ENCODE results near the gene ACKR4. TPM values are rescaled to one million over a fixed set of nuclear protein-coding genes. Genes with fewer than 3 reads are reported as not detected.
"Not testable (repeated sequence)": the region's sequence is repeated elsewhere in the genome, so short reads cannot be mapped to it uniquely, and the experiment has no call there.

ACKR4 gene
- total and polyA plus RNA-seq, 8 donors = 1.3 to 6.9 (median 2.4) TPM

- Histone ChIP-seq H3K36me3 (no peaks in the 10 kb centered on the region), H3K4me3 (no peak overlapping the region), H3K27ac (no peak overlapping the region), H3K9me3 (no peaks in the 10 kb centered on the region), H3K27me3 (no peaks in the 10 kb centered on the region), H3K4me1 (peaks cover 0 to 6% of the 10 kb centered on the region in 2 donors)
- TF ChIP-seq CTCF (IDR thresholded peaks at IDR 0.05) = no peak
- no peak for ATAC-seq
- no peak for DNase-seq
- intact Hi-C loops (cut with DNase I) = no loop called here
These were observed 43.2 kb upstream of the ACKR4 start for GRCh38 chr3:132553826-132554225.

GRCh38 chr3:132554437-132554836 is 42.6 kb upstream of the ACKR4 start:
- no peak overlapping the region for H3K27ac ChIP-seq
- no peak for ATAC-seq
- H3K27me3 ChIP-seq = no peaks in the 10 kb centered on the region
- peaks cover 0 to 6% of the 10 kb centered on the region in 2 donors for H3K4me1 ChIP-seq
- no peaks in the 10 kb centered on the region for H3K9me3 ChIP-seq
- TF ChIP-seq CTCF (IDR thresholded peaks at IDR 0.05) = no peak
- intact Hi-C loops (cut with DNase I) = no loop called here
- no peaks in the 10 kb centered on the region for H3K36me3 ChIP-seq
- peak in 1 of 4 donors; percentile 16 for DNase-seq
- no peak overlapping the region for H3K4me3 ChIP-seq

GRCh38 chr3:132555306-132556035 is 41.6 kb upstream of the ACKR4 start:
- Histone ChIP-seq H3K4me3 (no peak overlapping the region), H3K36me3 (no peaks in the 10 kb centered on the region), H3K9me3 (no peaks in the 10 kb centered on the region), H3K4me1 (peaks cover 0 to 6% of the 10 kb centered on the region in 2 donors), H3K27me3 (no peaks in the 10 kb centered on the region), H3K27ac (no peak overlapping the region)
- intact Hi-C loops (cut with DNase I) = no loop called here
- DNase-seq (no peak), ATAC-seq (no peak)
- TF ChIP-seq CTCF (IDR thresholded peaks at IDR 0.05) = no peak

- H3K27ac ChIP-seq; H3K36me3 ChIP-seq; ATAC-seq; H3K9me3 ChIP-seq; DNase-seq; intact Hi-C loops (cut with DNase I); H3K27me3 ChIP-seq; H3K4me1 ChIP-seq; H3K4me3 ChIP-seq: not testable (repeated sequence)
These were observed 41.1 kb upstream of the ACKR4 start for GRCh38 chr3:132556036-132556386.

DNA sequence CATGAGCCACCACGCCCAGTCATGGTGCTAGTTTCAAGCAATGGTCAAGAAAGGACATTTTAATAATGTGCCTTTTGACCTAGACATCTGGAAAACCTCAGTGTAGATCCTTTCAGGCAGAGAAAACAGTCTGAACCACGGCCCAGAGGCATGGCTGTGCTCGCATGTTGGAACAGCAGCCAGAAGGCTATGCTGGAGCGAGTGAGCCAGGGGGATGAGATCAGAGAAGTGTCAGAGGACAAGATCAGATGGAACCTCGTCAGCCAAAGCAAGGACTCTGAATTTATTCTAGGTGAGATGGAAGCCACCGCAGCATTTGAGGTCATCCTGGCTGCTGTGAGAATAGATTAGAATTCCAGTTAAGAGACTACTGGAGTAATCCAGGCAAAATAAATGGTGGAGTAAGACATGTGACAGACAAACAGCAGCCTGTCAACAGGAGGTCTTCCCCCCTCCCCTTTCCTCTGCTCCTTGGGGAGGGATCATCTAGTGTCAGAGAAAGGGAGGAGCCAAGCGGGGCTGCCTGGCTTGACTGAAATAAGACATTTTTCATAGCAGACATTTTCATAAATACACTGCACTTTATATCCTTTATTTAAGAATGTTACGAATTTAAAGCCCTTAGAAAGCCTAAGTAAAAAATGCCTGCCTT is 40.4 kb upstream of the ACKR4 start:
- no peak overlapping the region for H3K4me3 ChIP-seq
- ATAC-seq = peak; percentile 47
- no peaks in the 10 kb centered on the region for H3K9me3 ChIP-seq
- no peaks in the 10 kb centered on the region for H3K27me3 ChIP-seq
- H3K27ac ChIP-seq = no peak overlapping the region
- intact Hi-C loops (cut with DNase I) = no loop called here
- no peak for DNase-seq
- no peak for TF ChIP-seq CTCF (IDR thresholded peaks at IDR 0.05)
- peaks cover 0 to 6% of the 10 kb centered on the region in 2 donors for H3K4me1 ChIP-seq
- H3K36me3 ChIP-seq = no peaks in the 10 kb centered on the region

All from left lung (tissue), 10 donors.